GM10266 (cell line): ENCODE measurements around the gene YWHAE.
"Not testable (repeated sequence)": the region's sequence is repeated elsewhere in the genome, so short reads cannot be mapped to it uniquely, and the experiment has no call there.

Experiments
- DNase-seq: peaks from one replicate; pipeline ENCODE4 v3.0.0; 2012; ENCODE audit errors: extremely low spot score
- TF ChIP-seq, protein P1 (sequence below): IDR thresholded peaks from 2 replicates; pipeline ENCODE4 v1.5.1; 2012; ENCODE audit warnings: mild to moderate bottlenecking, low read depth; ENCODE audit not compliant: control insufficient read depth, insufficient read depth; ENCODE audit errors: missing control alignments

The YWHAE gene

DNA sequence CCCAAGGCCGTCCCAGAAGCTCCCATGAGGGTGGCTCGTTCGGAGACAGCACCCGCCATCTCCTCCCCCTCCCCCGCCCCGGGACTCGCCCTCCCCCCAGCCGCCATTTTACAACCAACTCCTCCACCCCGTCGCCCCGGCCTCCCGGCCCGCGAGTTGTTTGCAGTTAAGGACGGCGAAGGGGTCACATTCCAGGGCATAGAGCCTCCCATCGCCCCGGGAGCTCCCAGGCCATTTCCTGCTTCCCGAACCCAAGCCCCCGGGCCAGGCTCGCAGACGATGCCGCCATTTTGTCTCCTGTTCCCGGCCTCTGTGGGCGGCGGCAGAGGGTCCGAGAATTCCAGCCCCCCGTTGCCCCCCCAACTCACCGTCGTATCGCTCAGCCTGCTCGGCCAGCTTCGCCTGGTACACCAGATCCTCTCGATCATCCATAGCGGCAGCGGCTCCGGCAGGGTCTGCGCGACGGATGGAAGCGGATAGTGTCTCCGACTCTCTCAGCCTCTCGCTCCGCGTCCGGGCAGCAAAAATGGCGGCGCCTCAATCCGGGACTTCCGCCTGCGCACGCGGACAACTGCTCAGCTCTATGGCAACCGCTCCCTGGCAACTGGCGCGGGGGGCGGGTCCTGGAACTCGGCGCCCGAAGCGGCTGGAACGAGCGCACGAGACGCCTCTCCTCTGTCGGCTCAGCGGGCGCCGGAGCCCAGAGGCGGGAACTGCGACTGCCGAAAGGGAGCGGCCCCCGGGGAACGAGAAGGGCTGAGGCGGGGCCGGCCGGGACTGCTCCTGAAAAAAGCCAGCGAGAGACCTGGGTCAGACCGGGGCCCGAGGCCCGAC lies at the start of gene YWHAE:
TSS of gene YWHAE (minus strand) at position 544 of the 834 bp plus-strand sequence. CDS start at position 432, 112 bp downstream.
- DNase-seq = peak; percentile 96
- TF ChIP-seq, protein P1, sequence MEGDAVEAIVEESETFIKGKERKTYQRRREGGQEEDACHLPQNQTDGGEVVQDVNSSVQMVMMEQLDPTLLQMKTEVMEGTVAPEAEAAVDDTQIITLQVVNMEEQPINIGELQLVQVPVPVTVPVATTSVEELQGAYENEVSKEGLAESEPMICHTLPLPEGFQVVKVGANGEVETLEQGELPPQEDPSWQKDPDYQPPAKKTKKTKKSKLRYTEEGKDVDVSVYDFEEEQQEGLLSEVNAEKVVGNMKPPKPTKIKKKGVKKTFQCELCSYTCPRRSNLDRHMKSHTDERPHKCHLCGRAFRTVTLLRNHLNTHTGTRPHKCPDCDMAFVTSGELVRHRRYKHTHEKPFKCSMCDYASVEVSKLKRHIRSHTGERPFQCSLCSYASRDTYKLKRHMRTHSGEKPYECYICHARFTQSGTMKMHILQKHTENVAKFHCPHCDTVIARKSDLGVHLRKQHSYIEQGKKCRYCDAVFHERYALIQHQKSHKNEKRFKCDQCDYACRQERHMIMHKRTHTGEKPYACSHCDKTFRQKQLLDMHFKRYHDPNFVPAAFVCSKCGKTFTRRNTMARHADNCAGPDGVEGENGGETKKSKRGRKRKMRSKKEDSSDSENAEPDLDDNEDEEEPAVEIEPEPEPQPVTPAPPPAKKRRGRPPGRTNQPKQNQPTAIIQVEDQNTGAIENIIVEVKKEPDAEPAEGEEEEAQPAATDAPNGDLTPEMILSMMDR = no peak

- DNase-seq = no peak
These were observed 49.5 kb upstream of the YWHAE start for GRCh38 chr17:1449412-1449967.

DNA sequence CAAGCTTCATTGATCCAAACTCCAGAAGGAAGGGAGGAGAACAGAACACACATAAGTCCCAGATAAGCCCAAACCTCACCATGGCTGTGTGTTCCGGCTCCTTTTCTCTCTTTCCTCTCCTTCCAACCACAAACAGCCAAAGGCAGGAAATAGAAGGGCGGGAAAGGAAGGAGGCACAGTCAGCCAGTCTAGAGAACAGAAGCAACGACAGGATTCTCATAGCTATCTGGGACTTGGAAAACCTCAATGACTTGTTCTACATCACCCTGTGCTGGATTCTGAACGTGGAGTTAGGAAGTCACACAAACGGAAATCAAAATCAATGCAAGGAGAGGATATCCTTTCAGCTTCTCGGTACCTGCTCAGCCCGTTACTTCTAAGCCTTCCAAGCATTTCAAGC lies 47.0 kb upstream of the YWHAE start:
- DNase-seq = no peak

More at GRCh38 chr17:1449412-1449967, 49.5 kb upstream of the YWHAE start:
- TF ChIP-seq, protein P1 = no peak

DNA sequence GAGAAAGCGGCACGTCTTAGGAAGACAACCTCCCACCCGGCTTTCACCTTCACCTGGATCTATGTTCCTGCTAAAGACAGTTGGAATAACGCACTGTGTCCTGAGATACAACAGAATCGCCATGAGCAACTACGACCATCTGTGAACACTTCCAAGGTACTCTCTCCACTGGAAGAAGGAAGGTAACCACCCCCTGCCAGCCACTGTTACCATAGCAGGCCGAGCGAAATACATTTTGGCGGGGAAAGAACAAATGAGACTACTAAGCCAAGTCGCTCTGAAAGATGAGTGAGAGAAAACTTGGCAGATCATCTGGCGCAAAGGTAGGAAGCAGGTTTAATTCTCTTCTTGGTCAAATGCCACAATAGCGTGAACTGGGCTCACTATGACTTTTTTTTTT lies 46.2 kb upstream of the YWHAE start:
- DNase-seq = no peak
- TF ChIP-seq, protein P1 = no peak

More for the DNA sequence above, 47.0 kb upstream of the YWHAE start:
- TF ChIP-seq, protein P1 = no peak

DNA sequence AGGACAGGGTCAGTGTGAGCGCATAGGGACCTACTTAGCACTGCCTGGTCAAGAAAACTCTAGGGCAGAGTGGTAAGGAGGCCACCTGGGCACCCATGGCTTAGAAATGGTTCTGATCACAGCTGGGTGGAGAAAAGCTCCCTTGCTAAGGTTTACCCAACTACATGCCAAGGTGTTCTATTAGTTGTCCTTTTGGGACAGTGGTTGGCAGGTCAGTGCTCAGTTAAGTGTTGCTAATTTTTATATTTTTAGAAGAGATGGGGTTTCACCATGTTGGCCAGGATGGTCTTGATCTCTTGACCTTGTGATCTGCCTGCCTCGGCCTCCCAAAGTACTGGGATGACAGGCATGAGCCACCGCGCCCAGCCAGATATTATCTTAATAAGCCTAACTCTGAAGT lies 45.7 kb upstream of the YWHAE start:
- DNase-seq = not testable (repeated sequence)

DNA sequence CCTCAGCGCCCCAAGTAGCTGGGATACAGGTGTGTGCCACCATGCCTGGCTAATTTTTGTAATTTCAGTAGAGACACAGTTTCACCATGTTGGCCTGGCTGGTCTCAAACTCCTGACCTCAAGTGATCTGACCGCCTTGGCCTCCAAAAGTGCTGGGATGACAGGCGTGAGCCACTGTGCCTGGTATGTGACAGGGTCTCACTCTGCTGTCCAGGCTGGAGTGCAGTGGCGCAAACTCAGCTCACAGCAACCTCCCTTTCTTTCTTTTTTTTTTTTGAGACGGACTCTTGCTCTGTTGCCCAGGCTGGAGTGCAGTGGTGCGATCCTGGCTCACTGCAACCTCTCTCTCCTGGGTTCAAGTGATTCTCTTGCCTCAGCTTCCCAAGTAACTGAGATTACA lies 42.7 kb upstream of the YWHAE start:
- not testable (repeated sequence) for DNase-seq

GRCh38 chr17:1442187-1442586 lies 42.2 kb upstream of the YWHAE start:
- TF ChIP-seq, protein P1 = no peak
- no peak for DNase-seq

GRCh38 chr17:1440921-1441320 lies 40.9 kb upstream of the YWHAE start:
- no peak for DNase-seq
- TF ChIP-seq, protein P1 = no peak
